Astrocyte (in vitro differentiated cells and primary cell): Measurements from ENCODE around the gene SLC4A9. TPM values are rescaled to one million over a fixed set of nuclear protein-coding genes. Genes with fewer than 3 reads are reported as not detected.

Experiments
- DNase-seq: peaks from one replicate; pipeline ENCODE4 v3.0.0-alpha.2; 2010; ENCODE audit warnings: low read depth
- FAIRE-seq: peaks from 2 replicates; lab custom pipeline; 2011; peaks lifted over from hg19 to GRCh38; lab: Jason Lieb, UNC
- H2AFZ ChIP-seq: 2 replicates; pipeline ENCODE4 v1.6.0; 2012; ENCODE audit warnings: low read depth, low read length, inconsistent platforms
- H3K27ac ChIP-seq: 2 replicates; pipeline ENCODE4 v1.5.1; 2011; ENCODE audit warnings: low read depth, low read length, inconsistent platforms
- H3K27me3 ChIP-seq: 2 replicates; pipeline ENCODE4 v1.6.0; 2011; ENCODE audit warnings: low read length, inconsistent platforms; ENCODE audit not compliant: insufficient read depth
- H3K36me3 ChIP-seq: 2 replicates; pipeline ENCODE4 v1.5.1; 2011; ENCODE audit warnings: low read length, inconsistent platforms; ENCODE audit not compliant: insufficient read depth
- H3K4me1 ChIP-seq: 2 replicates; pipeline ENCODE4 v1.5.1; 2011; ENCODE audit warnings: low read length, inconsistent platforms; ENCODE audit not compliant: insufficient read depth
- H3K4me2 ChIP-seq: 2 replicates; pipeline ENCODE4 v1.6.0; 2012; ENCODE audit warnings: low read length, inconsistent platforms
- H3K4me3 ChIP-seq: 2 replicates; pipeline ENCODE4 v1.5.1; 2011; ENCODE audit warnings: low read depth, mild to moderate bottlenecking, low read length, inconsistent platforms; ENCODE audit not compliant: insufficient read depth
- H3K79me2 ChIP-seq: 2 replicates; pipeline ENCODE4 v1.6.0; 2012; ENCODE audit warnings: mild to moderate bottlenecking, low read length, inconsistent platforms; ENCODE audit not compliant: insufficient read depth
- H3K9ac ChIP-seq: 2 replicates; pipeline ENCODE4 v1.6.0; 2012; ENCODE audit warnings: mild to moderate bottlenecking, low read length, inconsistent platforms
- H3K9me3 ChIP-seq: 2 replicates; pipeline ENCODE4 v1.5.1; 2012; ENCODE audit warnings: low read depth, mild to moderate bottlenecking, low read length, inconsistent platforms; ENCODE audit not compliant: insufficient read depth
- H4K20me1 ChIP-seq: 2 replicates; pipeline ENCODE4 v1.6.0; 2012; ENCODE audit warnings: low read length, inconsistent platforms; ENCODE audit not compliant: insufficient read depth
- H3K27ac Mint-ChIP-seq: one replicate; pipeline ENCODE4 v1.8.0; 2021; ENCODE audit warnings: mild to moderate bottlenecking, mixed read lengths; ENCODE audit not compliant: unreplicated experiment
- H3K27me3 Mint-ChIP-seq: one replicate; pipeline ENCODE4 v1.8.0; 2021; ENCODE audit warnings: low read depth, mixed read lengths; ENCODE audit not compliant: unreplicated experiment
- H3K36me3 Mint-ChIP-seq: one replicate; pipeline ENCODE4 v1.8.0; 2021; ENCODE audit warnings: low read depth, mixed read lengths; ENCODE audit not compliant: unreplicated experiment
- H3K4me1 Mint-ChIP-seq: one replicate; pipeline ENCODE4 v1.8.0; 2021; ENCODE audit warnings: low read depth, mixed read lengths; ENCODE audit not compliant: unreplicated experiment
- H3K4me3 Mint-ChIP-seq: one replicate; pipeline ENCODE4 v1.8.0; 2021; ENCODE audit warnings: mild to moderate bottlenecking, moderate library complexity, mixed read lengths; ENCODE audit not compliant: unreplicated experiment
- H3K9me3 Mint-ChIP-seq: one replicate; pipeline ENCODE4 v1.8.0; 2021; ENCODE audit warnings: mild to moderate bottlenecking, mixed read lengths; ENCODE audit not compliant: unreplicated experiment
- CTCF ChIP-seq: IDR thresholded peaks from 2 replicates; pipeline ENCODE4 v1.5.1; 2011; ENCODE audit warnings: low read depth, mild to moderate bottlenecking, inconsistent platforms, low read length, moderate library complexity; ENCODE audit not compliant: insufficient read depth
- EZH2 ChIP-seq: IDR thresholded peaks from 2 replicates; pipeline ENCODE4 v1.6.1; 2012; ENCODE audit warnings: mild to moderate bottlenecking, low read length, inconsistent platforms; ENCODE audit not compliant: insufficient read depth
- total RNA-seq: library from RNA; stranded (reverse); gene quantifications from 2 replicates; pipeline ENCODE4 v1.2.1, GENCODE V29; 2021

SLC4A9 gene
- total RNA-seq, 1 donor from 2014 or later = 0.25 TPM

GRCh38 chr5:140423609-140424008 is 63.6 kb downstream of the SLC4A9 start:
- Mint-ChIP-seq H3K9me3 (peaks cover 2% of the 10 kb centered on the region), H3K36me3 (peaks cover 1% of the 10 kb centered on the region), H3K4me1 (no peaks in the 10 kb centered on the region), H3K27ac (no peak overlapping the region), H3K4me3 (no peak overlapping the region), H3K27me3 (no peaks in the 10 kb centered on the region)
- FAIRE-seq (no peak), DNase-seq (no peak)
- no peak overlapping the region for H2AFZ ChIP-seq
- no peak overlapping the region for H3K27ac ChIP-seq
- no peaks in the 10 kb centered on the region for H3K9me3 ChIP-seq
- peaks cover 73% of the 10 kb centered on the region for H4K20me1 ChIP-seq
- no peaks in the 10 kb centered on the region for H3K27me3 ChIP-seq
- TF ChIP-seq CTCF = no peak
- TF ChIP-seq EZH2 = no peak
- no peaks in the 10 kb centered on the region for H3K4me1 ChIP-seq
- no peak overlapping the region for H3K4me2 ChIP-seq
- H3K4me3 ChIP-seq = no peak overlapping the region
- H3K36me3 ChIP-seq = no peaks in the 10 kb centered on the region
- no peak overlapping the region for H3K9ac ChIP-seq
- H3K79me2 ChIP-seq = peaks cover 74% of the 10 kb centered on the region

- no peak overlapping the region for H3K4me3 ChIP-seq
- peaks cover 68% of the 10 kb centered on the region for H4K20me1 ChIP-seq
- H3K9me3 Mint-ChIP-seq = peaks cover 2% of the 10 kb centered on the region
- H3K4me1 ChIP-seq = no peaks in the 10 kb centered on the region
- H3K4me1 Mint-ChIP-seq = no peaks in the 10 kb centered on the region
- H3K27ac Mint-ChIP-seq = no peak overlapping the region
- H3K79me2 ChIP-seq = peaks cover 69% of the 10 kb centered on the region
- H3K4me3 Mint-ChIP-seq = no peak overlapping the region
- no peak overlapping the region for H3K27ac ChIP-seq
- H3K36me3 Mint-ChIP-seq = peaks cover 1% of the 10 kb centered on the region
- TF ChIP-seq CTCF (no peak), EZH2 (no peak)
- no peaks in the 10 kb centered on the region for H3K36me3 ChIP-seq
- H2AFZ ChIP-seq = no peak overlapping the region
- no peaks in the 10 kb centered on the region for H3K9me3 ChIP-seq
- FAIRE-seq (no peak), DNase-seq (no peak)
- no peaks in the 10 kb centered on the region for H3K27me3 ChIP-seq
- H3K4me2 ChIP-seq = no peak overlapping the region
- H3K9ac ChIP-seq = no peak overlapping the region
- no peaks in the 10 kb centered on the region for H3K27me3 Mint-ChIP-seq
Measured at GRCh38 chr5:140424135-140424534, 64.1 kb downstream of the SLC4A9 start.

Other genes with a start within 250 kb of the SLC4A9 start
- 9.1 and 9.2 TPM in 2 replicates for gene PURA, start 246.1 kb upstream of the SLC4A9 start, total RNA-seq
- gene IGIP, start 234.3 kb upstream of the SLC4A9 start, total RNA-seq = 2.4 and 2.6 TPM in 2 replicates
- 35.2 and 46.3 TPM in 2 replicates for gene CYSTM1, start 185.0 kb upstream of the SLC4A9 start, total RNA-seq
- gene PFDN1, start 57.1 kb upstream of the SLC4A9 start, total RNA-seq = 199 and 202 TPM in 2 replicates
- 257 and 272 TPM in 2 replicates for gene HBEGF, start 13.6 kb upstream of the SLC4A9 start, total RNA-seq
- gene ANKHD1, start 41.6 kb downstream of the SLC4A9 start, total RNA-seq = 49.7 and 56.5 TPM in 2 replicates
- gene EIF4EBP3, start 187.5 kb downstream of the SLC4A9 start, total RNA-seq = 2.4 and 3.6 TPM in 2 replicates
- gene SRA1, start 197.3 kb downstream of the SLC4A9 start, total RNA-seq = 71.3 and 72.4 TPM in 2 replicates
- 20.4 and 21.1 TPM in 2 replicates for gene APBB3, start 204.4 kb downstream of the SLC4A9 start, total RNA-seq
- gene SLC35A4, start 204.6 kb downstream of the SLC4A9 start, total RNA-seq = 59.9 and 61.8 TPM in 2 replicates